Liver (tissue), 3 donors: ENCODE results near the gene ZYG11B.

Source experiments
- ATF3 ChIP-seq: IDR thresholded peaks from 2 replicates; pipeline ENCODE4 v1.6.1; 2016; ENCODE audit warnings: antibody characterized with exemption
- CTCF ChIP-seq: fragments of 150-350 bp; IDR thresholded peaks from 2 replicates; pipeline ENCODE4 v1.5.1; 2017; ENCODE audit warnings: improper control_type of control experiment, low read depth, low read length; ENCODE audit not compliant: missing input control
- FOXA2 ChIP-seq: IDR thresholded peaks from 2 replicates; pipeline ENCODE4 v1.6.1; 2016; ENCODE audit warnings: antibody characterized with exemption
- HNF4A ChIP-seq, 2 donors: conservative IDR thresholded peaks; 2 replicates each; pipeline ENCODE4 v1.6.1; 2016; ENCODE audit warnings: antibody characterized with exemption in 2 of 2, mild to moderate bottlenecking in 2 of 2
- MAX ChIP-seq: IDR thresholded peaks from 2 replicates; pipeline ENCODE4 v1.6.1; 2016; ENCODE audit warnings: antibody characterized with exemption
- RAD21 ChIP-seq, 2 donors: IDR thresholded peaks; 2 replicates each; pipeline ENCODE4 v1.6.1; 2016; ENCODE audit warnings: antibody characterized with exemption in 2 of 2, mild to moderate bottlenecking in 2 of 2
- REST ChIP-seq: IDR thresholded peaks from 2 replicates; pipeline ENCODE4 v1.6.1; 2016; ENCODE audit warnings: antibody characterized with exemption, mild to moderate bottlenecking
- SP1 ChIP-seq: IDR thresholded peaks from 2 replicates; pipeline ENCODE4 v1.6.1; 2018; ENCODE audit warnings: antibody characterized with exemption, mild to moderate bottlenecking
- ZBTB33 ChIP-seq: IDR thresholded peaks from 2 replicates; pipeline ENCODE4 v1.6.1; 2016; ENCODE audit warnings: antibody characterized with exemption
- donor health status: healthy.
- donor health status: healthy.

GRCh38 chr1:52876843-52877242 lies 150.6 kb downstream of the ZYG11B start:
- TF ChIP-seq FOXA2 (no peak), CTCF (no peak), REST (no peak), RAD21 (IDR thresholded peaks at IDR 0.05) (no peak), ATF3 (no peak), SP1 (no peak), ZBTB33 (no peak), MAX (no peak), HNF4A (conservative IDR thresholded peaks at IDR 0.05) (no peak)
